Measurements from ENCODE around the gene OSMR. TPM values are rescaled to one million over a fixed set of nuclear protein-coding genes. Genes with fewer than 3 reads are reported as not detected.
A peak's percentile ranks its signal among the peaks of the same experiment; 100 is the strongest.

Gene OSMR
- total and polyA plus RNA-seq, 8 donors, result 17.6 to 103 (median 19.6) TPM

DNA sequence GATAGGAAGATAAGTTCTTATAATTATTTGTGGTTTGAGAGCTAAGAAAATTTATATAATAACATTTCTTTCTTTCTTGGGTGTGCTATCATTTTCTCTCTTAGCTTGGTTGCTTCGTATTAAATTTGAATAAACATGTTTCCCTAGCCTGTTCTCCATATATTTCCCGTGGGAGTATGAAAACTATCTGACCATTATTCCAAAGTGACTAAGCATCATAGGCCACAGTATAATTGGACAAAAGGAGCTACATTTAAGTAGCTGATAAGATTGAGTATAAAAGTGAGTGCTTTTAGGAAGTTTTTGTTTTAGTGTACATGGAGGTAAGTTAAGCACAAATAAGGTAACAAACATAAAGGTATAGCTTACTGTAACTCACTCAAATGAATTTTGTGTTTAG lies 8.4 kb upstream of the OSMR start:
- Histone ChIP-seq H3K36me3 (peaks cover 0 to 4% of the 10 kb centered on the region in 2 donors), H3K4me1 (peaks cover 0 to 5% of the 10 kb centered on the region in 2 donors), H3K4me3 (no peak overlapping the region), H3K27ac (no peak overlapping the region), H3K27me3 (peaks cover 0 to 5% of the 10 kb centered on the region in 2 donors), H3K9me3 (no peaks in the 10 kb centered on the region)
- DNase-seq (no peak), ATAC-seq (no peak)
- intact Hi-C loops (cut with DNase I), result no loop called here
- TF ChIP-seq, protein P1, sequence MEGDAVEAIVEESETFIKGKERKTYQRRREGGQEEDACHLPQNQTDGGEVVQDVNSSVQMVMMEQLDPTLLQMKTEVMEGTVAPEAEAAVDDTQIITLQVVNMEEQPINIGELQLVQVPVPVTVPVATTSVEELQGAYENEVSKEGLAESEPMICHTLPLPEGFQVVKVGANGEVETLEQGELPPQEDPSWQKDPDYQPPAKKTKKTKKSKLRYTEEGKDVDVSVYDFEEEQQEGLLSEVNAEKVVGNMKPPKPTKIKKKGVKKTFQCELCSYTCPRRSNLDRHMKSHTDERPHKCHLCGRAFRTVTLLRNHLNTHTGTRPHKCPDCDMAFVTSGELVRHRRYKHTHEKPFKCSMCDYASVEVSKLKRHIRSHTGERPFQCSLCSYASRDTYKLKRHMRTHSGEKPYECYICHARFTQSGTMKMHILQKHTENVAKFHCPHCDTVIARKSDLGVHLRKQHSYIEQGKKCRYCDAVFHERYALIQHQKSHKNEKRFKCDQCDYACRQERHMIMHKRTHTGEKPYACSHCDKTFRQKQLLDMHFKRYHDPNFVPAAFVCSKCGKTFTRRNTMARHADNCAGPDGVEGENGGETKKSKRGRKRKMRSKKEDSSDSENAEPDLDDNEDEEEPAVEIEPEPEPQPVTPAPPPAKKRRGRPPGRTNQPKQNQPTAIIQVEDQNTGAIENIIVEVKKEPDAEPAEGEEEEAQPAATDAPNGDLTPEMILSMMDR (IDR thresholded peaks at IDR 0.05), result no peak

DNA sequence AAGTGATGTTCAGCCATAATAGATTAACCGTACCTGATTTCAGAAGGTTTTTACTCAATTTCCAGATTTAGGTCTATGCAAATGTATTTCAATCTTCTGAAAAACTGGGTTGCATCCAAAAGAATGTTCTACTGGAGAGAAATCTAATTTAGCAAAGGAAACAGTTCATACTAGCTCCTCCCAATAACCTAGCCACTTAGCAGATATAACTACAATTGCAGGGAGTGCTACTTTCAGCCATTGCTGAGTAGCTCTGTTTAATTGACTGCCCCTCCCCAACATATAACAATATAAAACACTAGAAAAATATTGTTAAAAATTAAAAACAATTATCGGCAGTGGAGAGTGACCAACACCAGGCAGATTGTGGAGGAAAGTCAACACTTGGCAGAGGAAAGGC lies 7.9 kb upstream of the OSMR start:
- Histone ChIP-seq H3K9me3 (no peaks in the 10 kb centered on the region), H3K27me3 (peaks cover 0 to 5% of the 10 kb centered on the region in 2 donors), H3K4me1 (peaks cover 0 to 5% of the 10 kb centered on the region in 2 donors), H3K27ac (no peak overlapping the region), H3K36me3 (peaks cover 0 to 4% of the 10 kb centered on the region in 2 donors), H3K4me3 (no peak overlapping the region)
- TF ChIP-seq, protein P1 (IDR thresholded peaks at IDR 0.05), result no peak
- no peak for ATAC-seq
- DNase-seq, result no peak
- intact Hi-C loops (cut with DNase I), result no loop called here

DNA sequence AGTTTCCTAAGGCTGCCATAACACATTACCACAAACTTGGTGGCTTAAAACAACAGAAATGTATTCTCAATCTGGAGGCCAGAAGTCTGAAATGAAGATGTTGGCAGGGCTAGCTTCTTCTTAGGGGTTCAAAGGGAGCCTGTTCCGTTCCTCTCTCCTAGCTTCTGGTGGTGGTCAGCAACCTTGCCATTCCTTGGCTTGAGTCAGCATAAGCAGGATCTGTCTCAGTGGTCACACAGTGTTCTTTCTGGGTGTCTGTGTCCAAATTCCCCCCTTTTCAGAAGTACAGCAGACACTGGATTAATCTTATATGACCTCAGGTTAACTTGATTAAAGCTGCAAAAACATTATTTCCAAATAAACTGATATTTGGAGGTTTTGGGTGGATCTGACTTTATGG lies 2.1 kb upstream of the OSMR start:
- TF ChIP-seq, protein P1 (IDR thresholded peaks at IDR 0.05), result no peak
- intact Hi-C loops (cut with DNase I), result no loop called here
- Histone ChIP-seq H3K4me3 (peak overlapping the region in 1 of 2 donors; percentile 70), H3K27ac (no peak overlapping the region), H3K4me1 (peaks cover 0 to 20% of the 10 kb centered on the region in 2 donors), H3K36me3 (peaks cover 0 to 4% of the 10 kb centered on the region in 2 donors), H3K27me3 (peaks cover 0 to 52% of the 10 kb centered on the region in 2 donors), H3K9me3 (no peaks in the 10 kb centered on the region)
- DNase-seq, result no peak
- ATAC-seq, result no peak

DNA sequence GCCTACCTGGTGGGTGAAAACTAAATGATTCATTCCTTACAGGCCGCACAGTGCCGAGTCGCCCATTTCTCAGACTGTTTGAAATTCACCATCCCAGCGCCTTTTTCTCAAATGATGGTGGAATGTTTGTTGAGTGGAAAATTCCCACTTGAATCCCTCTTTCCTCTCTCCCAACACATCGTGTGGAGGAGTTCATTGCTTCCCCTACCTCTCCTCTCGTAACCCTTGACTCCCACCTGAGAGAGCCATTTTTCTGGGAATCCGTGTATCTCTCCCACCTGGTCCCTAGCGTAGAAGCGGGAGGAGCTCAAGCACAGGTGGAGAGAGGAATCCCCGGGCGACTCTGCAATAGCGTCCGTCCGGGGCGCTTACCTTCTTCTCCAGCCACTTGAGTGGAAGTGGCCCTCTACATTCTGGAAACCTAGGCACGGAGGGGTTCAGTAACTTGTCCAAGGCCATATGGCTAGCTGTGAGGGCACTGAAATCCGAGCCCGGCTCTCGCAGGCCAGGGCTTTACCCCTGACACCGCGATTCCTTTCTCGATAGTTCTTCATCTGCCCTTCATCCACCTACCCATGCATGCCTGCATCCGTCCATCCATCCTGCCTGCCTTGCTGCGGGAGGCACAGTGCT lies 683 bp downstream of the OSMR start:
- TF ChIP-seq, protein P1 (IDR thresholded peaks at IDR 0.05), result no peak
- Histone ChIP-seq H3K4me1 (peaks cover 19 to 35% of the 10 kb centered on the region in 2 donors), H3K9me3 (no peaks in the 10 kb centered on the region), H3K36me3 (peaks cover 0 to 4% of the 10 kb centered on the region in 2 donors), H3K4me3 (peak overlapping the region; percentile 70 to 79), H3K27ac (peak overlapping the region; percentile 93 to 96), H3K27me3 (peaks cover 0 to 55% of the 10 kb centered on the region in 2 donors)
- ATAC-seq (peak; percentile 39), DNase-seq (peak in 1 of 4 donors; percentile 70)
- intact Hi-C loops (cut with DNase I), result no loop called here

DNA sequence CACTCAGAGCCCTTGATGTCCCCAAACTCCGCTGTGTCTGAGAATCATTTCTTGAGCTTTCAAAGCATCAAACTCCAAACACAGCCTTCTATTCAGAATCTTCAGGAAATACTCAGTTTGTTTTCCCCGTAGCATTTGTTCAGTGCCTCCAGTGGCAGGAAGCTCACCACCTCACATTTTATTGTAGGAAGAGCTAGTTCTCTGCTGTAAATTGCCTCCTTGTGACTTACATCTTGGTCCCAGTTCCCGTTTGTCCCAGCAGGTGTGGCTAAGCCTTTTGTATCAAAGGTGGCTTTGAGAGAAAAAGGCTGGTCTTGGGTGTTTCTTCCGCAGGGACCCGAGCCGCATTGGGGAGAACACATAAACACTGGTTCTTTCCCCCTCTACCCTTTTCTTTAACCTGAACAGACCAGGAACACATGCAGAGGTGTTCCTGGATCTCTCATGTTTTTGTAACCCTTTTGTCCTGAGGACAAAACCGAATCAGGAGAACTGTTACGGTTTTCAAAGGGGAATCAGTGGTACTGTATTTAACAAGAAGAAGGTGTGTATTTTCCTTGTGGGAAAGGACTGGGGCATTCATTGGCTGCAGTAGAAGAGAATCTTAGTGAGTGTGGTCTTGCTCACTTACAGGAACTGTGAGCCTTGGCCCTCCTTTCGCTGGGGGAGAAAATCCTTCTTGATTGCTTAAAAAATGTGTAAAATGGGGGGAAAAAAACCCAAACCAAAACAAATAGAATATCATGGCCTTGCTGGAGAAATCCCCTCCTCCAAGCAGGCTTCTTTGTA lies 1.9 kb downstream of the OSMR start:
- peak overlapping the region; percentile 70 to 79 for H3K4me3 ChIP-seq
- TF ChIP-seq, protein P1 (IDR thresholded peaks at IDR 0.05), result no peak
- no peak for ATAC-seq

More for the DNA sequence above, 1.9 kb downstream of the OSMR start:
- Histone ChIP-seq H3K27ac (peak overlapping the region; percentile 93 to 96), H3K9me3 (no peaks in the 10 kb centered on the region), H3K4me1 (peaks cover 19 to 35% of the 10 kb centered on the region in 2 donors), H3K36me3 (no peaks in the 10 kb centered on the region), H3K27me3 (peaks cover 0 to 50% of the 10 kb centered on the region in 2 donors)
- intact Hi-C loops (cut with DNase I), result no loop called here
- DNase-seq, result no peak

Data from left lung (tissue), 10 donors.